NB4 (cell line): ENCODE measurements around the gene COL23A1.

Source experiments
- CTCF ChIP-seq: IDR thresholded peaks from one replicate; pipeline ENCODE4 v1.5.1; 2012; ENCODE audit warnings: low read depth, low read length
- MAX ChIP-seq: IDR thresholded peaks from 2 replicates; pipeline ENCODE4 v1.6.1; 2011; ENCODE audit warnings: low read depth, low read length
- MYC ChIP-seq: IDR thresholded peaks from 2 replicates; pipeline ENCODE4 v1.6.1; 2011; ENCODE audit warnings: low read depth, low read length
- POLR2A ChIP-seq: IDR thresholded peaks from 2 replicates; pipeline ENCODE4 v1.6.1; 2011; ENCODE audit warnings: mild to moderate bottlenecking; ENCODE audit not compliant: insufficient read length; ENCODE audit errors: extremely low read depth

DNA sequence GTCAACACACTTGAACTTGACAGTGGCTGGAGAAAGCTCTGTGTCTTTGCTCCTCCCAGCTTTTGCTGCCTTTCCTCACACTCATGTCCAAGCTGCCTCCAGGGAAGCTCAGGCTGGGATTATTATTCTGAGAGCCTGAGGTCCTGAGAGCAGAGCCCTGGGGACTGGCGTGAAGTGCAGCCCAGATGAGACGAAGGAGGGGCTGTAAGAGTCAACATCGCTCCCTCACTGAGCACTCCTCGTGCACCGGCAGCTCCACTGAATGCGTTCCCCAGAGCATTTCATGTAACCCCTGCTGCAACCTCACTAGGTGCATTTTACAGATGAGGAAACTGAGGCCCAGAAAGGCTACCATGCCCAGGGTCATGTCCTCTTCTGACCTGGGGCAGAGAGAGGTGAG lies 294.1 kb downstream of the COL23A1 start:
- no peak for TF ChIP-seq CTCF
- TF ChIP-seq POLR2A, result no peak
- no peak for TF ChIP-seq MAX
- TF ChIP-seq MYC, result no peak
